Neural cell (in vitro differentiated cells): ENCODE data around the gene SLC9A5.

Experiments used
- EP300 ChIP-seq: fragments of 450-650 bp; conservative IDR thresholded peaks from 2 replicates; pipeline ENCODE4 v1.6.1; 2014; ENCODE audit warnings: antibody characterized with exemption, mild to moderate bottlenecking, moderate library complexity; ENCODE audit not compliant: poor library complexity, severe bottlenecking
- EZH2 ChIP-seq: fragments of 200-600, 300-800 bp; shearing (Covaris generic), sonication (generic); IDR thresholded peaks from 2 replicates; pipeline ENCODE4 v1.6.1; 2014; ENCODE audit warnings: antibody characterized with exemption, low read length, borderline replicate concordance, mild to moderate bottlenecking; ENCODE audit not compliant: insufficient read depth, poor library complexity, severe bottlenecking
- POLR2AphosphoS5 ChIP-seq: IDR thresholded peaks from 2 replicates; pipeline ENCODE4 v1.6.1; 2012
- RAD21 ChIP-seq: fragments of 450-650 bp; conservative IDR thresholded peaks from 2 replicates; pipeline ENCODE4 v1.6.1; 2014; ENCODE audit warnings: antibody characterized with exemption, mild to moderate bottlenecking, moderate library complexity
- TAF1 ChIP-seq: IDR thresholded peaks from 2 replicates; pipeline ENCODE4 v1.6.1; 2012; ENCODE audit warnings: low read depth
- TF ChIP-seq, protein P1 (sequence below): fragments of 450-650 bp; IDR thresholded peaks from 2 replicates; pipeline ENCODE4 v1.5.1; 2014; ENCODE audit warnings: antibody characterized with exemption, mild to moderate bottlenecking, moderate library complexity; ENCODE audit not compliant: poor library complexity, severe bottlenecking
- TF ChIP-seq, protein P2 (sequence below): IDR thresholded peaks from 2 replicates; pipeline ENCODE4 v1.6.1; 2012; ENCODE audit warnings: borderline replicate concordance

DNA sequence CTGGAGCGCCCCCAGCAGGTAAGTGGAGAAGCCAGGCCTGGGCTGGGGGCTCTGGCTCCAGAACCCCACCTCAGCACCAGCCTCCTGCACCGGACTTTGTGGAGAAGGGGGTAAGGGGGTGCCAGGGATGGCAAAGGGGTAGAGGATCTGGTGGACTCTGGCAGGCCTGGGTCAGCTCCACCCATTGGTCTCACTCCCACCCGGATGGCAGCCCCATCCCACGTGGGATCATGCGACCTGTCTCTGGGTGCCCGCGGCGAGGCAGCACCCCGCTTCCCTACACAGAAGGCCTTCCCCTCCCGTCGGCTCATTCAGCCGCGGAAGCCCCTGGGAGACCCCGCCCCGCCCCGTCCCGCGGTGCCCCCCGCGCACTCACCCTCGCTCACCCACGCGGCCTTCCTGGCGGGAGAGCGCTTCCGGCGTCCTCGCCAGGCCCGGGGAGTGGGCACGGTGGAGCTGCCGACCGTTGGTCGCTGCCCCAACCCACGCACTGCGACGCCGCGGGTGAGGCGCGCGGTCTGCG, 30.1 kb downstream of the SLC9A5 start:
- TF ChIP-seq, protein P1, sequence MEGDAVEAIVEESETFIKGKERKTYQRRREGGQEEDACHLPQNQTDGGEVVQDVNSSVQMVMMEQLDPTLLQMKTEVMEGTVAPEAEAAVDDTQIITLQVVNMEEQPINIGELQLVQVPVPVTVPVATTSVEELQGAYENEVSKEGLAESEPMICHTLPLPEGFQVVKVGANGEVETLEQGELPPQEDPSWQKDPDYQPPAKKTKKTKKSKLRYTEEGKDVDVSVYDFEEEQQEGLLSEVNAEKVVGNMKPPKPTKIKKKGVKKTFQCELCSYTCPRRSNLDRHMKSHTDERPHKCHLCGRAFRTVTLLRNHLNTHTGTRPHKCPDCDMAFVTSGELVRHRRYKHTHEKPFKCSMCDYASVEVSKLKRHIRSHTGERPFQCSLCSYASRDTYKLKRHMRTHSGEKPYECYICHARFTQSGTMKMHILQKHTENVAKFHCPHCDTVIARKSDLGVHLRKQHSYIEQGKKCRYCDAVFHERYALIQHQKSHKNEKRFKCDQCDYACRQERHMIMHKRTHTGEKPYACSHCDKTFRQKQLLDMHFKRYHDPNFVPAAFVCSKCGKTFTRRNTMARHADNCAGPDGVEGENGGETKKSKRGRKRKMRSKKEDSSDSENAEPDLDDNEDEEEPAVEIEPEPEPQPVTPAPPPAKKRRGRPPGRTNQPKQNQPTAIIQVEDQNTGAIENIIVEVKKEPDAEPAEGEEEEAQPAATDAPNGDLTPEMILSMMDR, result no peak
- no peak for TF ChIP-seq TAF1
- no peak for TF ChIP-seq RAD21
- TF ChIP-seq, protein P2, sequence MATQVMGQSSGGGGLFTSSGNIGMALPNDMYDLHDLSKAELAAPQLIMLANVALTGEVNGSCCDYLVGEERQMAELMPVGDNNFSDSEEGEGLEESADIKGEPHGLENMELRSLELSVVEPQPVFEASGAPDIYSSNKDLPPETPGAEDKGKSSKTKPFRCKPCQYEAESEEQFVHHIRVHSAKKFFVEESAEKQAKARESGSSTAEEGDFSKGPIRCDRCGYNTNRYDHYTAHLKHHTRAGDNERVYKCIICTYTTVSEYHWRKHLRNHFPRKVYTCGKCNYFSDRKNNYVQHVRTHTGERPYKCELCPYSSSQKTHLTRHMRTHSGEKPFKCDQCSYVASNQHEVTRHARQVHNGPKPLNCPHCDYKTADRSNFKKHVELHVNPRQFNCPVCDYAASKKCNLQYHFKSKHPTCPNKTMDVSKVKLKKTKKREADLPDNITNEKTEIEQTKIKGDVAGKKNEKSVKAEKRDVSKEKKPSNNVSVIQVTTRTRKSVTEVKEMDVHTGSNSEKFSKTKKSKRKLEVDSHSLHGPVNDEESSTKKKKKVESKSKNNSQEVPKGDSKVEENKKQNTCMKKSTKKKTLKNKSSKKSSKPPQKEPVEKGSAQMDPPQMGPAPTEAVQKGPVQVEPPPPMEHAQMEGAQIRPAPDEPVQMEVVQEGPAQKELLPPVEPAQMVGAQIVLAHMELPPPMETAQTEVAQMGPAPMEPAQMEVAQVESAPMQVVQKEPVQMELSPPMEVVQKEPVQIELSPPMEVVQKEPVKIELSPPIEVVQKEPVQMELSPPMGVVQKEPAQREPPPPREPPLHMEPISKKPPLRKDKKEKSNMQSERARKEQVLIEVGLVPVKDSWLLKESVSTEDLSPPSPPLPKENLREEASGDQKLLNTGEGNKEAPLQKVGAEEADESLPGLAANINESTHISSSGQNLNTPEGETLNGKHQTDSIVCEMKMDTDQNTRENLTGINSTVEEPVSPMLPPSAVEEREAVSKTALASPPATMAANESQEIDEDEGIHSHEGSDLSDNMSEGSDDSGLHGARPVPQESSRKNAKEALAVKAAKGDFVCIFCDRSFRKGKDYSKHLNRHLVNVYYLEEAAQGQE, result no peak
- TF ChIP-seq POLR2AphosphoS5, result no peak
- TF ChIP-seq EP300, result no peak
- TF ChIP-seq EZH2, result no peak
